Endothelial cell of umbilical vein (primary cell): ENCODE data around the gene TNFRSF1B. TPM values are rescaled to one million over a fixed set of nuclear protein-coding genes. Genes with fewer than 3 reads are reported as not detected.

Experiments used
- BruUV-seq: library from RNA; stranded (reverse); fragments of 400-500 nt; replicated peaks from 2 replicates; lab custom pipeline; 2021; lab: Mats Ljungman, UMichigan
- CTCF ChIA-PET: fragments of 300-600, 350-600 bp; sonication (Branson Sonifier 250); formaldehyde crosslinking; loops from one replicate; lab custom pipeline; 2021; ENCODE audit warnings: antibody characterized with exemption, inconsistent platforms; lab: Charles Lee
- POLR2A ChIA-PET: fragments of 300-600, 350-600 bp; sonication (Branson Sonifier 250); formaldehyde crosslinking; loops from one replicate; lab custom pipeline; 2021; ENCODE audit warnings: antibody characterized with exemption, inconsistent platforms; lab: Charles Lee
- DNase-seq: peaks from one replicate; pipeline ENCODE4 v3.0.0-alpha.2; 2011; ENCODE audit warnings: low read depth, low spot score
- FAIRE-seq: peaks from 2 replicates; lab custom pipeline; 2011; peaks lifted over from hg19 to GRCh38; lab: Jason Lieb, UNC
- H2AFZ ChIP-seq: 2 replicates; pipeline ENCODE4 v1.6.0; 2012; ENCODE audit warnings: low read depth, low read length, control low read depth, inconsistent platforms
- H3K27ac ChIP-seq: 2 replicates; pipeline ENCODE4 v1.5.1; 2011; ENCODE audit warnings: low read depth, mild to moderate bottlenecking, control low read depth, low read length, moderate library complexity; ENCODE audit not compliant: insufficient read depth
- H3K27me3 ChIP-seq, 2 experiments: 2 replicates each; pipeline versions ENCODE4 v1.6.0 to v1.6.1; 2011; ENCODE audit warnings: low read length in 2 of 2, mixed read lengths in 1 of 2; ENCODE audit not compliant: control insufficient read depth in 2 of 2, insufficient read depth in 2 of 2
- H3K36me3 ChIP-seq, 2 experiments: 2 replicates in 1 of 2; 3 replicates in 1 of 2; pipeline ENCODE4 v1.5.1; 2011; ENCODE audit warnings: low read length in 2 of 2, mild to moderate bottlenecking in 1 of 2, moderate library complexity in 1 of 2; ENCODE audit not compliant: control insufficient read depth in 2 of 2, insufficient read depth in 2 of 2; ENCODE audit errors: extremely low read depth in 1 of 2
- H3K4me1 ChIP-seq: 3 replicates; pipeline ENCODE4 v1.5.1; 2011; ENCODE audit warnings: mild to moderate bottlenecking, low read length; ENCODE audit not compliant: control insufficient read depth, insufficient read depth; ENCODE audit errors: extremely low read depth
- H3K4me2 ChIP-seq: 2 replicates; pipeline ENCODE4 v1.6.1; 2011; ENCODE audit warnings: low read length, control low read depth, mixed read lengths; ENCODE audit not compliant: insufficient read depth
- H3K4me3 ChIP-seq, 3 experiments: fragments of 200-600 bp in 1 of 3; sonication (generic), shearing (Covaris generic) in 1 of 3; replicated peaks in 1 of 3; 2 replicates each; pipeline ENCODE4 v1.5.1; 2011 to 2016; ENCODE audit warnings: control low read depth in 3 of 3, low read length in 3 of 3, mild to moderate bottlenecking in 2 of 3, inconsistent platforms in 1 of 3, low read depth in 1 of 3, moderate library complexity in 1 of 3; ENCODE audit not compliant: insufficient read depth in 1 of 3
- H3K79me2 ChIP-seq: 2 replicates; pipeline ENCODE4 v1.6.0; 2012; ENCODE audit warnings: low read length, inconsistent platforms; ENCODE audit not compliant: control insufficient read depth, insufficient read depth
- H3K9ac ChIP-seq: replicated peaks from 2 replicates; pipeline ENCODE3; 2011; ENCODE audit warnings: low read length, control low read depth; ENCODE audit not compliant: insufficient read depth; ENCODE audit errors: extremely low read depth
- H3K9me1 ChIP-seq: replicated peaks from 3 replicates; pipeline ENCODE4 v1.6.0; 2011; ENCODE audit warnings: mild to moderate bottlenecking, low read length; ENCODE audit not compliant: control insufficient read depth, insufficient read depth; ENCODE audit errors: extremely low read depth
- H3K9me3 ChIP-seq: replicated peaks from 2 replicates; pipeline ENCODE4 v1.5.1; 2012; ENCODE audit warnings: low read length, inconsistent platforms; ENCODE audit not compliant: control insufficient read depth, insufficient read depth
- H4K20me1 ChIP-seq: replicated peaks from 2 replicates; pipeline ENCODE3; 2011; ENCODE audit warnings: mild to moderate bottlenecking, low read length; ENCODE audit not compliant: control insufficient read depth, insufficient read depth; ENCODE audit errors: extremely low read depth
- CTCF ChIP-seq, 2 donors: IDR thresholded peaks; 1 replicate in 1 of 2; 2 replicates in 1 of 2; pipeline ENCODE4 v1.5.1; 2011; ENCODE audit warnings: low read length in 2 of 2, mild to moderate bottlenecking in 2 of 2, moderate library complexity in 2 of 2, control low read depth in 1 of 2, inconsistent platforms in 1 of 2, low read depth in 1 of 2; ENCODE audit not compliant: insufficient read depth in 1 of 2; ENCODE audit errors: extremely low read depth in 1 of 2
- EZH2 ChIP-seq: IDR thresholded peaks from 2 replicates; pipeline ENCODE4 v1.6.1; 2012; ENCODE audit warnings: borderline replicate concordance, low read depth, mild to moderate bottlenecking, moderate library complexity, low read length, inconsistent platforms; ENCODE audit not compliant: severe bottlenecking
- FOS ChIP-seq: IDR thresholded peaks from 2 replicates; pipeline ENCODE4 v1.6.1; 2011; ENCODE audit warnings: mild to moderate bottlenecking, low read length, moderate library complexity, borderline replicate concordance; ENCODE audit not compliant: insufficient read depth
- GATA2 ChIP-seq: IDR thresholded peaks from 2 replicates; pipeline ENCODE4 v1.7.0; 2011; ENCODE audit warnings: low read depth, mild to moderate bottlenecking, moderate library complexity, mixed read lengths, low read length; ENCODE audit not compliant: insufficient read length, insufficient read depth
- JUN ChIP-seq: IDR thresholded peaks from 2 replicates; pipeline ENCODE4 v1.6.1; 2011; ENCODE audit warnings: borderline replicate concordance, low read depth; ENCODE audit not compliant: insufficient read length, insufficient read depth
- MAX ChIP-seq: IDR thresholded peaks from 2 replicates; pipeline ENCODE4 v1.6.1; 2011; ENCODE audit not compliant: insufficient read depth, insufficient read length
- MYC ChIP-seq: IDR thresholded peaks from one replicate; pipeline ENCODE4 v1.6.1; 2011; ENCODE audit warnings: mild to moderate bottlenecking, low read depth, low read length
- POLR2A ChIP-seq: IDR thresholded peaks from 2 replicates; pipeline ENCODE4 v1.6.1; 2012; ENCODE audit warnings: low read depth, mild to moderate bottlenecking, control low read depth, low read length
- POLR2AphosphoS5 ChIP-seq: IDR thresholded peaks from 2 replicates; pipeline ENCODE4 v1.6.1; 2012; ENCODE audit warnings: low read depth, mild to moderate bottlenecking, control low read depth, low read length, moderate library complexity; ENCODE audit not compliant: insufficient read depth
- dilution Hi-C: fragments of 300-500 bp; cut with MboI; formaldehyde crosslinking; loops from one replicate; pipeline ENCODE4 v1.15.0; 2019; ENCODE audit warnings: low sequenced_read_pairs; ENCODE audit not compliant: extremely low pct_ligation_motif_present
- intact Hi-C: fragments of 100-400 bp; cut with micrococcal nuclease; formaldehyde crosslinking; loops from one replicate; pipeline ENCODE4 v1.10.0; 2022
- polyA plus RNA-seq, 4 experiments: library from polyadenylated mRNA; depleted of rRNA in 3 of 4; stranded (reverse) in 3 of 4; unstranded in 1 of 4; fragments of >200 nt; gene quantifications; 2 replicates each; pipeline versions ENCODE4 v1.2.1 to v1.2.3, GENCODE V29; 2011 to 2012; ENCODE audit warnings: missing spikeins in 1 of 4
- total RNA-seq: library from RNA; stranded (reverse); gene quantifications from 2 replicates; pipeline ENCODE4 v1.2.3, GENCODE V29; 2021

Gene TNFRSF1B
- total and polyA plus RNA-seq, 2 donors (not counting 3 experiments of a cell fraction or from before 2014, with no cell fraction given) = 53.6 to 65.9 TPM

- H3K9me1 ChIP-seq = no peaks in the 10 kb centered on the region
- FAIRE-seq = no peak
- peaks cover 34% of the 10 kb centered on the region for H3K4me1 ChIP-seq
- TF ChIP-seq JUN (no peak), CTCF (IDR thresholded peaks at IDR 0.05; ENCODE audit: extremely low read depth in 1 of 2, insufficient read depth in 1 of 2, low read depth in 1 of 2, low read length in 2 of 2) (no peak), GATA2 (no peak), POLR2AphosphoS5 (no peak), MAX (no peak), FOS (no peak), EZH2 (no peak), POLR2A (no peak), MYC (no peak)
- H3K27ac ChIP-seq = no peak overlapping the region
- no peaks in the 10 kb centered on the region for H3K27me3 ChIP-seq
- ChIA-PET CTCF (interaction anchor here (1.1 kb wide), 1 partner anchor 37 kb away, joined by 3 read pairs; no protein-coding TSS in a partner anchor), POLR2A (interaction anchor here (0.5 kb wide), 1 partner anchor 261 kb away, joined by 4 read pairs; no protein-coding TSS in a partner anchor)
- no peak overlapping the region for H3K4me3 ChIP-seq
- dilution Hi-C loops (no loop called here), intact Hi-C loops (no loop called here)
- no peaks in the 10 kb centered on the region for H3K9me3 ChIP-seq
- DNase-seq = no peak
- no TSS peak for BruUV-seq
- H4K20me1 ChIP-seq = no peaks in the 10 kb centered on the region
- no peak overlapping the region for H2AFZ ChIP-seq
- no peak overlapping the region for H3K4me2 ChIP-seq
- no peak overlapping the region for H3K9ac ChIP-seq
- H3K36me3 ChIP-seq = peaks cover 0 to 3% of the 10 kb centered on the region in 2 experiments
- peaks cover 46% of the 10 kb centered on the region for H3K79me2 ChIP-seq
Measured at GRCh38 chr1:12170263-12170671, 3.5 kb downstream of the TNFRSF1B start.
